Measurements from ENCODE around the gene AUH.

Gene AUH

GRCh38 chr9:91334053-91334452 is 27.7 kb downstream of the AUH start:
- DNase-seq, result no peak

- DNase-seq, result no peak
These were observed 28.2 kb downstream of the AUH start for GRCh38 chr9:91333551-91333950.

- DNase-seq, result peak; percentile 12
These were observed 29.0 kb downstream of the AUH start for GRCh38 chr9:91332546-91333231.

GRCh38 chr9:91331849-91332248 is 29.9 kb downstream of the AUH start:
- DNase-seq, result no peak

- DNase-seq, result no peak
These were observed 33.5 kb downstream of the AUH start for GRCh38 chr9:91328186-91328585.

GRCh38 chr9:91321691-91322090 is 40.0 kb downstream of the AUH start:
- no peak for DNase-seq

GRCh38 chr9:91320299-91320698 is 41.4 kb downstream of the AUH start:
- DNase-seq, result no peak

GRCh38 chr9:91316093-91316492 is 45.6 kb downstream of the AUH start:
- DNase-seq, result no peak

GRCh38 chr9:91315191-91315590 is 46.5 kb downstream of the AUH start:
- DNase-seq, result no peak

- DNase-seq, result no peak
These were observed 48.9 kb downstream of the AUH start for GRCh38 chr9:91312717-91313325.

GRCh38 chr9:91310037-91310436 is 51.7 kb downstream of the AUH start:
- DNase-seq, result no peak

GRCh38 chr9:91308191-91308590 is 53.5 kb downstream of the AUH start:
- no peak for DNase-seq

- no peak for DNase-seq
These were observed 54.4 kb downstream of the AUH start for GRCh38 chr9:91307279-91307678.

- DNase-seq, result no peak
These were observed 55.5 kb downstream of the AUH start for GRCh38 chr9:91306296-91306630.

GRCh38 chr9:91305596-91306295 is 56.0 kb downstream of the AUH start:
- no peak for DNase-seq

GRCh38 chr9:91303741-91304415 is 57.8 kb downstream of the AUH start:
- no peak for DNase-seq

- DNase-seq, result no peak
These were observed 58.9 kb downstream of the AUH start for GRCh38 chr9:91302831-91303230.

GRCh38 chr9:91301161-91301560 is 60.6 kb downstream of the AUH start:
- DNase-seq, result no peak

- DNase-seq, result no peak
These were observed 63.4 kb downstream of the AUH start for GRCh38 chr9:91298311-91298710.

GRCh38 chr9:91297306-91297705 is 64.4 kb downstream of the AUH start:
- no peak for DNase-seq

- DNase-seq, result no peak
These were observed 65.4 kb downstream of the AUH start for GRCh38 chr9:91296354-91296753.

GRCh38 chr9:91295357-91295756 is 66.4 kb downstream of the AUH start:
- DNase-seq, result no peak

GRCh38 chr9:91291866-91292265 is 69.9 kb downstream of the AUH start:
- no peak for DNase-seq

GRCh38 chr9:91289244-91289643 is 72.5 kb downstream of the AUH start:
- no peak for DNase-seq
